DND-41 (cell line): ENCODE data around the gene ANKS1A.

Experiments used
- ATAC-seq: fragments of 200-7000 bp; cut with Tn5 transposase; 3 replicates; pipeline ENCODE4 v1.9.1; 2021; ENCODE audit warnings: low read depth; ENCODE audit not compliant: insufficient read depth
- DNase-seq: peaks from one replicate; pipeline ENCODE4 v3.0.0-alpha.2; 2020
- H2AFZ ChIP-seq: 2 replicates; pipeline ENCODE4 v1.6.0; 2012; ENCODE audit warnings: low read depth, low read length
- H3K27ac ChIP-seq: 2 replicates; pipeline ENCODE4 v1.5.1; 2012; ENCODE audit warnings: low read length, inconsistent platforms
- H3K27me3 ChIP-seq: fragments of 200-600 bp; sonication (generic); 2 replicates; pipeline ENCODE4 v1.6.0; 2012; ENCODE audit warnings: low read length, mild to moderate bottlenecking, inconsistent platforms; ENCODE audit not compliant: insufficient read depth, poor library complexity
- H3K36me3 ChIP-seq: 2 replicates; pipeline ENCODE4 v1.5.1; 2012; ENCODE audit warnings: low read length, inconsistent platforms; ENCODE audit not compliant: insufficient read depth
- H3K4me1 ChIP-seq: 2 replicates; pipeline ENCODE4 v1.5.1; 2012; ENCODE audit warnings: mild to moderate bottlenecking, low read length; ENCODE audit not compliant: insufficient read depth
- H3K4me2 ChIP-seq: 2 replicates; pipeline ENCODE4 v1.6.0; 2012; ENCODE audit warnings: mild to moderate bottlenecking, moderate library complexity, low read length, inconsistent platforms; ENCODE audit not compliant: insufficient read depth
- H3K4me3 ChIP-seq, 2 experiments: fragments of 200-600 bp in 1 of 2; shearing (Covaris generic) in 1 of 2; 2 replicates each; pipeline ENCODE4 v1.5.1; 2012 to 2016; ENCODE audit warnings: inconsistent platforms in 2 of 2, low read length in 2 of 2, mild to moderate bottlenecking in 2 of 2, low read depth in 1 of 2, moderate library complexity in 1 of 2
- H3K79me2 ChIP-seq: 2 replicates; pipeline ENCODE4 v1.6.0; 2012; ENCODE audit warnings: low read length, inconsistent platforms; ENCODE audit not compliant: insufficient read depth
- H3K9ac ChIP-seq: 2 replicates; pipeline ENCODE4 v1.6.0; 2012; ENCODE audit warnings: low read depth, mild to moderate bottlenecking, inconsistent platforms, low read length, moderate library complexity
- H3K9me3 ChIP-seq: 2 replicates; pipeline ENCODE4 v1.5.1; 2012; ENCODE audit warnings: low read length, moderate library complexity, mild to moderate bottlenecking, inconsistent platforms; ENCODE audit not compliant: insufficient read depth, severe bottlenecking
- H4K20me1 ChIP-seq: 2 replicates; pipeline ENCODE4 v1.6.0; 2012; ENCODE audit warnings: low read length; ENCODE audit not compliant: insufficient read depth
- CTCF ChIP-seq: IDR thresholded peaks from 2 replicates; pipeline ENCODE4 v1.5.1; 2012; ENCODE audit warnings: borderline replicate concordance, low read length, moderate library complexity, mild to moderate bottlenecking; ENCODE audit not compliant: poor library complexity, severe bottlenecking; ENCODE audit errors: extremely low read depth
- EZH2 ChIP-seq: IDR thresholded peaks from 3 replicates; pipeline ENCODE4 v1.6.1; 2012; ENCODE audit warnings: borderline replicate concordance, low read depth, mild to moderate bottlenecking, moderate library complexity, low read length, inconsistent platforms; ENCODE audit not compliant: severe bottlenecking

The ANKS1A gene

GRCh38 chr6:34887753-34888513 is 1.1 kb upstream of the ANKS1A start, which contains the start of gene TAF11:
Gene TAF11 (minus strand): TSS chr6:34888042. CDS start chr6:34887957, 85 bp downstream.
- peak within 1 kb of the TSS; percentile 85 to 86 for H3K4me3 ChIP-seq
- H3K79me2 ChIP-seq: peaks cover 65% of the 10 kb centered on the region
- H3K36me3 ChIP-seq: peaks cover 9% of the 10 kb centered on the region
- peak within 1 kb of the TSS; percentile 76 for H3K27ac ChIP-seq
- ATAC-seq (peak; percentile 88), DNase-seq (peak; percentile 92)
- H3K27me3 ChIP-seq: no peaks in the 10 kb centered on the region
- H2AFZ ChIP-seq: peak within 1 kb of the TSS; percentile 93
- peaks cover 4% of the 10 kb centered on the region; the same call in 1 of the 2 replicates for H4K20me1 ChIP-seq
- H3K9me3 ChIP-seq: no peaks in the 10 kb centered on the region
- TF ChIP-seq CTCF (no peak), EZH2 (no peak)
- H3K4me1 ChIP-seq: peaks cover 46% of the 10 kb centered on the region
- H3K4me2 ChIP-seq: peak within 1 kb of the TSS; percentile 94
- peak within 1 kb of the TSS; percentile 80 for H3K9ac ChIP-seq

GRCh38 chr6:34888514-34888856 is 570 bp upstream of the ANKS1A start:
- no peak for ATAC-seq
- H3K9ac ChIP-seq: peak overlapping the region; percentile 80
- peak overlapping the region; percentile 76 for H3K27ac ChIP-seq
- TF ChIP-seq CTCF (no peak), EZH2 (no peak)
- H2AFZ ChIP-seq: peak overlapping the region; percentile 93
- no peaks in the 10 kb centered on the region for H3K9me3 ChIP-seq
- H3K4me3 ChIP-seq: peak overlapping the region; percentile 85 to 86
- H3K36me3 ChIP-seq: peaks cover 9% of the 10 kb centered on the region
- DNase-seq: no peak
- H3K79me2 ChIP-seq: peaks cover 65% of the 10 kb centered on the region
- peaks cover 4% of the 10 kb centered on the region; the same call in 1 of the 2 replicates for H4K20me1 ChIP-seq
- peaks cover 46% of the 10 kb centered on the region for H3K4me1 ChIP-seq
- peak overlapping the region; percentile 94 for H3K4me2 ChIP-seq
- H3K27me3 ChIP-seq: no peaks in the 10 kb centered on the region

- Histone ChIP-seq H3K9ac (peak overlapping the region; percentile 80; the same call in 1 of the 2 replicates), H4K20me1 (peaks cover 4% of the 10 kb centered on the region; the same call in 1 of the 2 replicates), H3K4me2 (peak overlapping the region; percentile 94), H3K36me3 (no peaks in the 10 kb centered on the region; the same call in 1 of the 2 replicates), H3K4me1 (peaks cover 40% of the 10 kb centered on the region), H3K4me3 (peak overlapping the region in 1 of 2 experiments; percentile 85; a peak in 2 of 4 replicates), H3K27me3 (no peaks in the 10 kb centered on the region), H3K9me3 (no peaks in the 10 kb centered on the region), H2AFZ (no peak overlapping the region), H3K27ac (no peak overlapping the region), H3K79me2 (peaks cover 49% of the 10 kb centered on the region)
- DNase-seq (no peak), ATAC-seq (no peak)
- TF ChIP-seq CTCF (no peak), EZH2 (no peak)
Measured at GRCh38 chr6:34890533-34890925, 1.5 kb downstream of the ANKS1A start.
